GM12875 (cell line): ENCODE results near the gene ZNF385D.
A peak's percentile ranks its signal among the peaks of the same experiment; 100 is the strongest.

ENCODE experiments used
- H3K4me3 ChIP-seq: one replicate; pipeline ENCODE4 v1.5.1; 2011; ENCODE audit warnings: low read depth, low read length, control low read depth
- TF ChIP-seq, protein P1 (sequence below): IDR thresholded peaks from 2 replicates; pipeline ENCODE4 v1.5.1; 2011; ENCODE audit warnings: low read depth, mild to moderate bottlenecking, control low read depth, inconsistent platforms, low read length, moderate library complexity, borderline replicate concordance; ENCODE audit not compliant: insufficient read depth

Gene ZNF385D

DNA sequence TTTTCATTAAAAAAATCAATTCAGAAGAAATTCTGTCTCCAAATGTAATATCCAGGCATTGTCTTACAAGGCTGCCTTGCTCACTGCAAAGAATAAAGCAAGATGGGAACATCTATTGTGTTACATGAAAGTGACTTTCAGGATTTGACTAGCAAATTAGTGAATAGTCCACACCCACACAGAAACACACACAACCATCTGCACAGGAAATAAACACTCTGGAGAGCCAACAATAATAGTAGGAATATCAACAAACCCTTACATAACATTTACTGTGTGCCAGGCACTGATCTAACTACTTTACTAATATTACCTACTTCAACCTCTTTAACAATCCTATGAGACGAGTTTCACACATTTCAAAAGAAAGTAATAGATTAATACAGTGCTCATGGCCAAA lies 28.9 kb upstream of the ZNF385D start:
- TF ChIP-seq, protein P1, sequence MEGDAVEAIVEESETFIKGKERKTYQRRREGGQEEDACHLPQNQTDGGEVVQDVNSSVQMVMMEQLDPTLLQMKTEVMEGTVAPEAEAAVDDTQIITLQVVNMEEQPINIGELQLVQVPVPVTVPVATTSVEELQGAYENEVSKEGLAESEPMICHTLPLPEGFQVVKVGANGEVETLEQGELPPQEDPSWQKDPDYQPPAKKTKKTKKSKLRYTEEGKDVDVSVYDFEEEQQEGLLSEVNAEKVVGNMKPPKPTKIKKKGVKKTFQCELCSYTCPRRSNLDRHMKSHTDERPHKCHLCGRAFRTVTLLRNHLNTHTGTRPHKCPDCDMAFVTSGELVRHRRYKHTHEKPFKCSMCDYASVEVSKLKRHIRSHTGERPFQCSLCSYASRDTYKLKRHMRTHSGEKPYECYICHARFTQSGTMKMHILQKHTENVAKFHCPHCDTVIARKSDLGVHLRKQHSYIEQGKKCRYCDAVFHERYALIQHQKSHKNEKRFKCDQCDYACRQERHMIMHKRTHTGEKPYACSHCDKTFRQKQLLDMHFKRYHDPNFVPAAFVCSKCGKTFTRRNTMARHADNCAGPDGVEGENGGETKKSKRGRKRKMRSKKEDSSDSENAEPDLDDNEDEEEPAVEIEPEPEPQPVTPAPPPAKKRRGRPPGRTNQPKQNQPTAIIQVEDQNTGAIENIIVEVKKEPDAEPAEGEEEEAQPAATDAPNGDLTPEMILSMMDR, result no peak

DNA sequence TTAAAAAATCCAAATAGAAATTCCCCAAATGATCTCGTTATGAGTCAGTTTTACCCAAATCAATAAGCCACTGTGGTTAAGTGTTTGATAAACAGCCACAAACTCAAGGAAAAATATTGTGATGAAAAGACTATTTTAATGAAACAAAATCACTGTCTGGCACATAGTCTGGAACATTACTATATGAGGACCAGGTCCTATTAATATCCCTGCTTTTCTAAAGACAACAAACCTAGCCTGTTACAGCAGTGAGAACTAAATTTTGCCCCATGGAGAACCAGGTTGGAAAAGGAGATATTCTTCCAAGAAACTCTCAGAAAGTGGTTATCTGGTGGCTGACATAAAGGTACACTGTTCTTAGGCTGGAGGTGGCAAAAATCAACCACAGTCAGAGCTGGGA lies 27.7 kb upstream of the ZNF385D start:
- H3K4me3 ChIP-seq, result no peak overlapping the region
- TF ChIP-seq, protein P1, result no peak

More for the DNA sequence above, 28.9 kb upstream of the ZNF385D start:
- no peak overlapping the region for H3K4me3 ChIP-seq

DNA sequence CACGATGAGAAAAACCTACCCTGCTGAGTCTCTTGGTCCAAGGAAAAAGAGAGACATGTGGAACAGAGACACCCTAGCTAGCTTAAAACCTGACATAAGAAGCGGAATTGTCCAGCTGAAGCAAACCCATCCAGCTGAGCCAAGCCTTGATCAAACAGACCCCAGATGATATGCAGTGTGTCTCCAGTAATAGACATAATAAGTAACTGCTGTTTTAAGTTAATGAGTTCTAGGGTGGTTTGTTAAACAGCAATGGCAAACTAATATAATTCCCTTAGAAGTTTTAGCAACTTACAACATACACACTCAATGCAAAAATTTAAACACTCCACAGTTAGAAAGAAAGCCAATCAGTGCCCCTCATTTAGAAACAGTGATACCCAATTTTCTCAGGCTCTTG lies 26.8 kb upstream of the ZNF385D start:
- TF ChIP-seq, protein P1, result no peak

DNA sequence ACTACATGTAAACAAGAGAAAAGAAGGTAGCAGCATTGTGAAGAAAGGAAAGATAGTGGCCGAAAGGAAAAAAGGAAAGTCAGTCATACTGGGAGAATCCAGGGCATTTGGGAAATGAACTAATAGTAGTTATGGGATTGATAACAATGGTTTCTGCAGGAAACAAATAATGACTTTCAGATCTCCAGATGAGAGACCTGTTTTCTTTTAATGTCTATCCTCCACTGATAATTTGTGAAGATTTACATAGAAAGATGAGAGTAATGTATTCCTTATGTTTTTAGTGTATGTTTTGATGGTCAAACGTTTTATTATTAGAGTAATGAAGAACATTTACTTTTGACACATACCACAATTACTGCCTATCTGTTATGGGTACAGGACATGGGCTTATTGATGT lies 15.0 kb upstream of the ZNF385D start:
- H3K4me3 ChIP-seq, result no peak overlapping the region
- TF ChIP-seq, protein P1, result no peak

More for the DNA sequence above, 26.8 kb upstream of the ZNF385D start:
- H3K4me3 ChIP-seq, result no peak overlapping the region

DNA sequence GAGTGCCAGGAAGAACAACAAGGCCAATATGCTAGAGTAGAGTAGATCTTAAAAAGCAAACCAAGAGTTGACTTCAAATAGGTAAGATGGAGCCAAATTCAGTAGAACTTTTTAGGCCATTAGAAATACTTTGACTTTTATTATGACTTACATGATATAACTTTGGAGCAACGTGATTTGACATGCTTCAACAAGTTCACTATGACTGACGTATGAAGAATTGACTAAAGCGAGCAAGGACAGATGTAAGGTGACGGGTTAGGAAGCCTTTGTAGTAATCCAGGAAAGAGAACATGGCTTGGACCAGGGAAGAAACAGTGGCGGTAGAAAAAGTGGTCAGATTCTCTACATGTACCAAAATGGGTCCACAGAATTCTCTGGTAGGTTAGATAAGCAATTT lies 4.9 kb upstream of the ZNF385D start:
- H3K4me3 ChIP-seq, result no peak overlapping the region
- TF ChIP-seq, protein P1, result no peak

DNA sequence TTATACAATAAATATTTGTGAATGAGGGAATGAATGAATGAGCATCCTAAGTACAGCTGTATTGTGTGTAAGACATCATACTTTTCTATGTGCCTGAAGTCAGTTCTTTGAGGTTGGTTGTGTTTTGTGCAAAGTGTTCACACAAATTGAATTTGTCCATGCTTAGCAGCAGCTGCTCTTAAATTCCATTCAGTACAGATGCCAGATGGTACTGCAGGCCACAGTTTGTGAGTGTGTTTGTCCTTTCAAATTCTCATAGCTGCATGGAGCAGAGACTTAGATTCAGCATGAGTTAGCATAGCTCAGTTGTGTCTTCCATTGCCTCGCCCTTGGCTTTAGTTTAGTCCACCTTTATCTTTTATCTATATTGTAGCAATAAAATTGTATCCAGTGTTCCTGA lies 3.8 kb upstream of the ZNF385D start:
- TF ChIP-seq, protein P1, result no peak
- H3K4me3 ChIP-seq, result no peak overlapping the region

DNA sequence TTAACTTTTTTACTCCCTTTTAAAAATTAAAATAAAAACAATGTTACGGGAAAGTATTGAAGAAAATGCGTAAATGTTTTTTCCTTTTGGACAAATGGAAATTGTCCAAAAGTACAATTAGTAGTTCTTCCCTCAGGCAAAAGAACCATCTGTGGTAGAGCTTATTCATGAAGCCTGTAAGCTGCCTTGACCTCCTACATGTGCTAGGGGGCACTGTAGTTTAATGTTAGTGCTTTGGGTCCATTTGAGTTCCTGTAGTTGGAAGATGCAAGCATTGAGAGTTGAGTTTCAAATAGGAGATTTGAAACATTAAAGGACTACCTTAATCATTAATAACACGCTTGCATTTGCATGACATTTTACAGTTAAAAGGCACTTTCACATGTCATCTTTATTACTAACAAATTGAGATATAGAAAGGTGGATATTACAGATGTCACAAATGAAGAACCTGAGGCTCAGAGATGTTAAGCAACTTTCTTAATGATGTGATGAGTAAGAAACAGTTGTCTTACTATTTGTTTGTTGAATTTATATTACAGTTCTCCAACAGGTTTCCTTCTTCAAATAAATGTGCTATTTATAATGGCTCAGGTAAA lies 1.8 kb upstream of the ZNF385D start:
- TF ChIP-seq, protein P1, result peak; percentile 42; the same call in 1 of the 2 replicates

More for the DNA sequence above, 1.8 kb upstream of the ZNF385D start:
- H3K4me3 ChIP-seq, result no peak overlapping the region
